Measurements from ENCODE around the gene SMG7.

GRCh38 chr1:183596500-183596899 is 124.2 kb downstream of the SMG7 start:
- TF ChIP-seq CTCF (IDR thresholded peaks at IDR 0.05) (no peak), POLR2AphosphoS5 (IDR thresholded peaks at IDR 0.05) (no peak)

Measured in prostate gland (tissue), 2 donors.